Natural killer cell treated with Interleukin-12 subunit alpha and Interleukin-12 subunit beta and Interleukin-15 and Interleukin-18, amount 100 ng/mL, for 72 hours (primary cell): ENCODE results near the gene NTM. TPM values are rescaled to one million over a fixed set of nuclear protein-coding genes. Genes with fewer than 3 reads are reported as not detected.

Source experiments
- ATAC-seq, 2 donors: fragments of 150-1000 bp; cut with Tn5 transposase in 1 of 2; sonication (Bioruptor Pico), chemical (Tn5 transposase) in 1 of 2; 2 replicates each; pipeline ENCODE4 v1.10.0; 2021
- DNase-seq: peaks from one replicate; pipeline ENCODE4 v3.0.0; 2022; ENCODE audit warnings: low spot score
- H3K27ac Mint-ChIP-seq, 2 donors: 1 replicate in 1 of 2; 2 replicates in 1 of 2; pipeline ENCODE4 v1.8.0; 2022; ENCODE audit warnings: mixed read lengths in 2 of 2, mild to moderate bottlenecking in 1 of 2, moderate library complexity in 1 of 2
- H3K27me3 Mint-ChIP-seq, 2 donors: 1 replicate in 1 of 2; 2 replicates in 1 of 2; pipeline ENCODE4 v1.8.0; 2022; ENCODE audit warnings: mixed read lengths in 2 of 2
- H3K36me3 Mint-ChIP-seq: one replicate; pipeline ENCODE4 v1.8.0; 2022; ENCODE audit warnings: mixed read lengths
- H3K4me1 Mint-ChIP-seq, 2 donors: 1 replicate in 1 of 2; 2 replicates in 1 of 2; pipeline ENCODE4 v1.8.0; 2022; ENCODE audit warnings: low read depth in 2 of 2, mixed read lengths in 2 of 2, mild to moderate bottlenecking in 1 of 2
- H3K4me3 Mint-ChIP-seq: one replicate; pipeline ENCODE4 v1.8.0; 2022; ENCODE audit warnings: mixed read lengths
- H3K9me3 Mint-ChIP-seq: 2 replicates; pipeline ENCODE4 v1.8.0; 2022; ENCODE audit warnings: mixed read lengths
- total RNA-seq, 2 donors: library from RNA; stranded (reverse); gene quantifications; one replicate each; pipeline ENCODE4 v1.2.3, GENCODE V29; 2022

NTM gene
- total RNA-seq, 2 donors from 2014 or later = not detected

GRCh38 chr11:132185726-132186592 lies 815.5 kb downstream of the NTM start:
- no peak for ATAC-seq
- Mint-ChIP-seq H3K9me3 (peaks cover 18% of the 10 kb centered on the region), H3K4me1 (no peaks in the 10 kb centered on the region), H3K27ac (no peak overlapping the region), H3K27me3 (no peaks in the 10 kb centered on the region), H3K4me3 (no peak overlapping the region), H3K36me3 (no peaks in the 10 kb centered on the region)
- DNase-seq = no peak

GRCh38 chr11:132186699-132187098 lies 816.3 kb downstream of the NTM start:
- Mint-ChIP-seq H3K27me3 (no peaks in the 10 kb centered on the region), H3K27ac (no peak overlapping the region), H3K4me1 (no peaks in the 10 kb centered on the region), H3K4me3 (no peak overlapping the region), H3K36me3 (no peaks in the 10 kb centered on the region), H3K9me3 (peaks cover 18% of the 10 kb centered on the region)
- DNase-seq = no peak
- no peak for ATAC-seq

GRCh38 chr11:132187386-132187785 lies 817.0 kb downstream of the NTM start:
- Mint-ChIP-seq H3K36me3 (no peaks in the 10 kb centered on the region), H3K9me3 (peaks cover 18% of the 10 kb centered on the region), H3K27me3 (no peaks in the 10 kb centered on the region), H3K4me3 (no peak overlapping the region), H3K27ac (no peak overlapping the region), H3K4me1 (no peaks in the 10 kb centered on the region)
- ATAC-seq (no peak), DNase-seq (no peak)

- H3K36me3 Mint-ChIP-seq = no peaks in the 10 kb centered on the region
- H3K27me3 Mint-ChIP-seq = no peaks in the 10 kb centered on the region
- H3K4me1 Mint-ChIP-seq = no peaks in the 10 kb centered on the region
- no peak overlapping the region for H3K27ac Mint-ChIP-seq
- H3K4me3 Mint-ChIP-seq = no peak overlapping the region
- peaks cover 18% of the 10 kb centered on the region for H3K9me3 Mint-ChIP-seq
- ATAC-seq (no peak), DNase-seq (no peak)
Observed at GRCh38 chr11:132187814-132188213, 817.4 kb downstream of the NTM start.

GRCh38 chr11:132196928-132197327 lies 826.5 kb downstream of the NTM start:
- Mint-ChIP-seq H3K4me3 (no peak overlapping the region), H3K4me1 (no peaks in the 10 kb centered on the region)
- ATAC-seq = no peak

GRCh38 chr11:132200353-132200936 lies 830.0 kb downstream of the NTM start:
- H3K9me3 Mint-ChIP-seq = peaks cover 16% of the 10 kb centered on the region
- H3K36me3 Mint-ChIP-seq = no peaks in the 10 kb centered on the region
- no peak for DNase-seq
- no peaks in the 10 kb centered on the region for H3K27me3 Mint-ChIP-seq
- ATAC-seq = no peak
- no peak overlapping the region for H3K4me3 Mint-ChIP-seq
- H3K27ac Mint-ChIP-seq = no peak overlapping the region
- no peaks in the 10 kb centered on the region for H3K4me1 Mint-ChIP-seq

More at GRCh38 chr11:132196928-132197327, 826.5 kb downstream of the NTM start:
- no peak for DNase-seq
- Mint-ChIP-seq H3K27ac (no peak overlapping the region), H3K36me3 (no peaks in the 10 kb centered on the region), H3K27me3 (no peaks in the 10 kb centered on the region), H3K9me3 (peaks cover 20% of the 10 kb centered on the region)

- H3K9me3 Mint-ChIP-seq = peaks cover 13% of the 10 kb centered on the region
- H3K27ac Mint-ChIP-seq = no peak overlapping the region
- H3K36me3 Mint-ChIP-seq = no peaks in the 10 kb centered on the region
- no peaks in the 10 kb centered on the region for H3K4me1 Mint-ChIP-seq
- DNase-seq = no peak
- no peak overlapping the region for H3K4me3 Mint-ChIP-seq
- ATAC-seq = no peak
- no peaks in the 10 kb centered on the region for H3K27me3 Mint-ChIP-seq
Observed at GRCh38 chr11:132202621-132203020, 832.2 kb downstream of the NTM start.

- ATAC-seq (no peak), DNase-seq (no peak)
- no peak overlapping the region for H3K4me3 Mint-ChIP-seq
- H3K27me3 Mint-ChIP-seq = no peaks in the 10 kb centered on the region
- no peaks in the 10 kb centered on the region for H3K36me3 Mint-ChIP-seq
- H3K4me1 Mint-ChIP-seq = no peaks in the 10 kb centered on the region
- H3K9me3 Mint-ChIP-seq = peaks cover 12% of the 10 kb centered on the region
- no peak overlapping the region for H3K27ac Mint-ChIP-seq
Observed at GRCh38 chr11:132205006-132205405, 834.6 kb downstream of the NTM start.

GRCh38 chr11:132205496-132205895 lies 835.1 kb downstream of the NTM start:
- ATAC-seq (no peak), DNase-seq (no peak)
- Mint-ChIP-seq H3K4me3 (no peak overlapping the region), H3K36me3 (no peaks in the 10 kb centered on the region), H3K27ac (no peak overlapping the region), H3K9me3 (peaks cover 13% of the 10 kb centered on the region), H3K27me3 (no peaks in the 10 kb centered on the region), H3K4me1 (no peaks in the 10 kb centered on the region)

- no peak for ATAC-seq
- H3K27ac Mint-ChIP-seq = no peak overlapping the region
- H3K27me3 Mint-ChIP-seq = no peaks in the 10 kb centered on the region
- H3K4me1 Mint-ChIP-seq = no peaks in the 10 kb centered on the region
- H3K9me3 Mint-ChIP-seq = peaks cover 13% of the 10 kb centered on the region
- no peak overlapping the region for H3K4me3 Mint-ChIP-seq
- H3K36me3 Mint-ChIP-seq = no peaks in the 10 kb centered on the region
- no peak for DNase-seq
Observed at GRCh38 chr11:132206993-132207392, 836.6 kb downstream of the NTM start.

GRCh38 chr11:132208477-132209055 lies 838.2 kb downstream of the NTM start:
- no peak overlapping the region for H3K27ac Mint-ChIP-seq

GRCh38 chr11:132211479-132211878 lies 841.1 kb downstream of the NTM start:
- ATAC-seq (no peak), DNase-seq (no peak)
- Mint-ChIP-seq H3K4me3 (no peak overlapping the region), H3K9me3 (peaks cover 20% of the 10 kb centered on the region), H3K4me1 (no peaks in the 10 kb centered on the region), H3K27ac (no peak overlapping the region), H3K27me3 (no peaks in the 10 kb centered on the region), H3K36me3 (no peaks in the 10 kb centered on the region)

More at GRCh38 chr11:132208477-132209055, 838.2 kb downstream of the NTM start:
- no peaks in the 10 kb centered on the region for H3K4me1 Mint-ChIP-seq
- ATAC-seq (no peak), DNase-seq (no peak)
- no peaks in the 10 kb centered on the region for H3K36me3 Mint-ChIP-seq
- no peak overlapping the region for H3K4me3 Mint-ChIP-seq
- H3K9me3 Mint-ChIP-seq = peaks cover 17% of the 10 kb centered on the region
- no peaks in the 10 kb centered on the region for H3K27me3 Mint-ChIP-seq

- H3K27me3 Mint-ChIP-seq = no peaks in the 10 kb centered on the region
- no peaks in the 10 kb centered on the region for H3K36me3 Mint-ChIP-seq
- DNase-seq (no peak), ATAC-seq (no peak)
- H3K9me3 Mint-ChIP-seq = peaks cover 16% of the 10 kb centered on the region
- no peak overlapping the region for H3K27ac Mint-ChIP-seq
- H3K4me1 Mint-ChIP-seq = no peaks in the 10 kb centered on the region
- H3K4me3 Mint-ChIP-seq = no peak overlapping the region
Observed at GRCh38 chr11:132217856-132218255, 847.4 kb downstream of the NTM start.

GRCh38 chr11:132220474-132220873 lies 850.1 kb downstream of the NTM start:
- H3K36me3 Mint-ChIP-seq = no peaks in the 10 kb centered on the region
- H3K27me3 Mint-ChIP-seq = no peaks in the 10 kb centered on the region
- no peak overlapping the region for H3K27ac Mint-ChIP-seq
- ATAC-seq = no peak
- no peaks in the 10 kb centered on the region for H3K4me1 Mint-ChIP-seq
- no peak overlapping the region for H3K4me3 Mint-ChIP-seq
- DNase-seq = no peak
- peaks cover 11% of the 10 kb centered on the region for H3K9me3 Mint-ChIP-seq
